Fibroblast of lung (primary cell): Measurements from ENCODE around the gene NUP62. TPM values are rescaled to one million over a fixed set of nuclear protein-coding genes. Genes with fewer than 3 reads are reported as not detected.

ENCODE experiments used
- DNase-seq, 2 donors: peaks; one replicate each; pipeline versions ENCODE4 v3.0.0 to v3.0.0-alpha.2; 2010; ENCODE audit warnings: low read depth in 2 of 2
- H2AFZ ChIP-seq: 2 replicates; pipeline ENCODE4 v1.5.1; 2012; ENCODE audit warnings: low read length, control low read depth, inconsistent platforms
- H3K27ac ChIP-seq: 2 replicates; pipeline ENCODE4 v1.5.1; 2011; ENCODE audit warnings: low read length, control low read depth; ENCODE audit not compliant: insufficient read depth
- H3K27me3 ChIP-seq: 2 replicates; pipeline ENCODE4 v1.5.1; 2011; ENCODE audit warnings: mild to moderate bottlenecking, low read length; ENCODE audit not compliant: control insufficient read depth, insufficient read depth
- H3K36me3 ChIP-seq: 2 replicates; pipeline ENCODE4 v1.5.1; 2011; ENCODE audit warnings: low read length; ENCODE audit not compliant: control insufficient read depth, insufficient read depth
- H3K4me1 ChIP-seq: 2 replicates; pipeline ENCODE4 v1.5.1; 2011; ENCODE audit warnings: low read length; ENCODE audit not compliant: control insufficient read depth, insufficient read depth; ENCODE audit errors: extremely low read depth
- H3K4me2 ChIP-seq: 2 replicates; pipeline ENCODE4 v1.5.1; 2011; ENCODE audit warnings: low read length, control low read depth; ENCODE audit not compliant: insufficient read depth; ENCODE audit errors: extremely low read depth
- H3K4me3 ChIP-seq, 4 experiments: fragments of 200-600 bp in 1 of 4; sonication (generic) in 1 of 4; replicated peaks in 1 of 4; 2 replicates each; pipeline ENCODE4 v1.5.1; 2011 to 2016; ENCODE audit warnings: low read length in 4 of 4, low read depth in 3 of 4, mild to moderate bottlenecking in 3 of 4, control low read depth in 2 of 4, inconsistent platforms in 1 of 4, mixed read lengths in 1 of 4; ENCODE audit not compliant: insufficient read depth in 1 of 4; ENCODE audit errors: control extremely low read depth in 1 of 4
- H3K79me2 ChIP-seq: 2 replicates; pipeline ENCODE4 v1.5.1; 2012; ENCODE audit warnings: mild to moderate bottlenecking, low read length, inconsistent platforms; ENCODE audit not compliant: control insufficient read depth, insufficient read depth
- H3K9ac ChIP-seq: 2 replicates; pipeline ENCODE4 v1.5.1; 2011; ENCODE audit warnings: mild to moderate bottlenecking, low read length, control low read depth; ENCODE audit not compliant: insufficient read depth
- H3K9me3 ChIP-seq: 2 replicates; pipeline ENCODE4 v1.5.1; 2012; ENCODE audit warnings: low read depth, low read length; ENCODE audit not compliant: control insufficient read depth, insufficient read depth
- H4K20me1 ChIP-seq: 2 replicates; pipeline ENCODE4 v1.5.1; 2011; ENCODE audit warnings: low read length; ENCODE audit not compliant: control insufficient read depth, insufficient read depth; ENCODE audit errors: extremely low read depth
- EZH2 ChIP-seq: IDR thresholded peaks from 2 replicates; pipeline ENCODE4 v1.5.1; 2012; ENCODE audit warnings: low read length, control low read depth, mild to moderate bottlenecking; ENCODE audit errors: missing control alignments
- polyA plus RNA-seq, 2 donors: library from polyadenylated mRNA; depleted of rRNA in 1 of 2; stranded (reverse) in 1 of 2; unstranded in 1 of 2; fragments of >200 nt; gene quantifications; 2 replicates each; pipeline ENCODE4 v1.2.1, GENCODE V29; 2011 to 2012; ENCODE audit warnings: missing spikeins in 1 of 2
- total RNA-seq: library from RNA; depleted of rRNA; stranded (reverse); fragments of >200 nt; gene quantifications from 2 replicates; pipeline ENCODE4 v1.2.1, GENCODE V29; 2014
- TF ChIP-seq, protein P1 (sequence below), 2 donors: IDR thresholded peaks in 1 of 2; conservative IDR thresholded peaks in 1 of 2; 1 replicate in 1 of 2; 2 replicates in 1 of 2; pipeline ENCODE4 v1.5.1; 2011 to 2012; ENCODE audit warnings: low read length in 2 of 2, control low read depth in 1 of 2, inconsistent platforms in 1 of 2, low read depth in 1 of 2, mild to moderate bottlenecking in 1 of 2

The NUP62 gene
- total and polyA plus RNA-seq, 2 donors (not counting 1 experiment from before 2014, with no cell fraction given) = 8.9 to 20.8 TPM

DNA sequence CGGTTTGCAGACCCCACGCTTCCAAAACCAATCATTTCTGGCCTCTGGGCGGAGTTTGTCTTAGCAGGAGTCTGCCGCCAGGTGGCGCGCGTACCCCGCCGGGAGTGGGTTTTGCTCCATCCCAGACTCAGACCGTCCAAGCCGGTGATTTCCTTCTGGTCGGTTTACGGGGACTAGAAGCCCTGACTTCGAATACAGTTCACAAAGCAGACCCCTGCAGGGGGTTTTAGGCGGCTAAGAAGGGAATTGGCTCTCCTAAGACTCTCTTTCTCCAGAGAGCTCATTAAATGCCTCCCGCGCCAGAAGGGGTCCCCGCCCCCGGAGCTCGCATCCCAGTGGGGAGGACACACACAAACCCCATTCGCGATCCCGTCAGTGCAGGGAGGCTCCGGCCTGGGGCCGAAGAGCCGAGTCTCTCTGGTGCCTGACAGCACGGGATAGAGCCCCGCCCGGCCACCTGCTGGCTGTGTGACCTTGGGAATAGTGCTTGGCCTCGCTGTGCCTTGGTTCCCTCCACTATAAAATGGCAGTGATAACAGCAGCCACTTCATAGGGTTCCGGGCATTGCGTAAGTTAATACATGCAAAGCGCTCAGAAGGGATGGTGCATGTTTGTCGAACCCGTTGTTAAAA is 8.6 kb upstream of the NUP62 start:
- peak overlapping the region in 3 of 4 experiments; percentile 18 to 34 (median 28) for H3K4me3 ChIP-seq
- peak; percentile 50 to 67 for DNase-seq
- H3K36me3 ChIP-seq = no peaks in the 10 kb centered on the region
- H3K4me2 ChIP-seq = peak overlapping the region; percentile 75
- no peaks in the 10 kb centered on the region for H3K79me2 ChIP-seq
- H3K27me3 ChIP-seq = no peaks in the 10 kb centered on the region
- H3K27ac ChIP-seq = no peak overlapping the region
- no peak overlapping the region for H3K9ac ChIP-seq
- H2AFZ ChIP-seq = no peak overlapping the region
- TF ChIP-seq, protein P1, sequence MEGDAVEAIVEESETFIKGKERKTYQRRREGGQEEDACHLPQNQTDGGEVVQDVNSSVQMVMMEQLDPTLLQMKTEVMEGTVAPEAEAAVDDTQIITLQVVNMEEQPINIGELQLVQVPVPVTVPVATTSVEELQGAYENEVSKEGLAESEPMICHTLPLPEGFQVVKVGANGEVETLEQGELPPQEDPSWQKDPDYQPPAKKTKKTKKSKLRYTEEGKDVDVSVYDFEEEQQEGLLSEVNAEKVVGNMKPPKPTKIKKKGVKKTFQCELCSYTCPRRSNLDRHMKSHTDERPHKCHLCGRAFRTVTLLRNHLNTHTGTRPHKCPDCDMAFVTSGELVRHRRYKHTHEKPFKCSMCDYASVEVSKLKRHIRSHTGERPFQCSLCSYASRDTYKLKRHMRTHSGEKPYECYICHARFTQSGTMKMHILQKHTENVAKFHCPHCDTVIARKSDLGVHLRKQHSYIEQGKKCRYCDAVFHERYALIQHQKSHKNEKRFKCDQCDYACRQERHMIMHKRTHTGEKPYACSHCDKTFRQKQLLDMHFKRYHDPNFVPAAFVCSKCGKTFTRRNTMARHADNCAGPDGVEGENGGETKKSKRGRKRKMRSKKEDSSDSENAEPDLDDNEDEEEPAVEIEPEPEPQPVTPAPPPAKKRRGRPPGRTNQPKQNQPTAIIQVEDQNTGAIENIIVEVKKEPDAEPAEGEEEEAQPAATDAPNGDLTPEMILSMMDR (conservative IDR thresholded peaks at IDR 0.05 in 1 of 2, IDR thresholded peaks at IDR 0.05 in 1 of 2; ENCODE audit: low read depth in 1 of 2, low read length in 2 of 2) = peak; percentile 97 to 99
- no peak for TF ChIP-seq EZH2
- H3K4me1 ChIP-seq = no peaks in the 10 kb centered on the region
- H4K20me1 ChIP-seq = no peaks in the 10 kb centered on the region
- no peaks in the 10 kb centered on the region for H3K9me3 ChIP-seq

GRCh38 chr19:49936549-49936948 is 7.2 kb upstream of the NUP62 start:
- TF ChIP-seq EZH2 = no peak
- TF ChIP-seq, protein P1 (conservative IDR thresholded peaks at IDR 0.05 in 1 of 2, IDR thresholded peaks at IDR 0.05 in 1 of 2; ENCODE audit: low read depth in 1 of 2, low read length in 2 of 2) = no peak
- Histone ChIP-seq H3K27ac (no peak overlapping the region), H3K4me1 (no peaks in the 10 kb centered on the region), H4K20me1 (no peaks in the 10 kb centered on the region), H3K36me3 (no peaks in the 10 kb centered on the region), H3K27me3 (no peaks in the 10 kb centered on the region), H3K79me2 (no peaks in the 10 kb centered on the region), H3K9ac (no peak overlapping the region), H3K4me2 (no peak overlapping the region), H3K9me3 (no peaks in the 10 kb centered on the region), H3K4me3 (no peak overlapping the region), H2AFZ (no peak overlapping the region)
- DNase-seq = no peak

DNA sequence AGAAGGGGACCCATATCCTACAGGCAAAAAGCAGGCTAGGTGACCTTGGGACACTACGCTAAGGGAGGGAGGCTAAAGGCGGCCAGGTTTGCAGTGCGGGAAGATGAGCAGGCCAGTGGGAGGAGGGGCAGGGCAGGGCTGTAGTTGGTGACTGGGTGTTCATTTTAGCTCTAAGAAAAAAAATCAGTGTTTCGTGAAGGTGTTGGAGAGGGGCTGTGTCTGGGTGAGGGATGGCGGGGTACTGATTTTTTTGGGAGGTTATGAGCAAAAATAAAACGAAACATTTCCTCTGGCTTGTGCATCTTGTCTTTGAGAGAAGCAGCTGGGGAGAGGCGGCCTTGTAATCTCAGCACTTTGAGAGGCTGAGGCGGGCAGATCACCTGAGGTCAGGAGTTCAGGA is 4.3 kb upstream of the NUP62 start:
- H3K27ac ChIP-seq = no peak overlapping the region
- no peak for DNase-seq
- no peak overlapping the region for H2AFZ ChIP-seq
- peaks cover 2% of the 10 kb centered on the region for H3K4me1 ChIP-seq
- no peaks in the 10 kb centered on the region for H4K20me1 ChIP-seq
- no peak overlapping the region for H3K4me3 ChIP-seq
- no peak for TF ChIP-seq EZH2
- TF ChIP-seq, protein P1 (conservative IDR thresholded peaks at IDR 0.05 in 1 of 2, IDR thresholded peaks at IDR 0.05 in 1 of 2; ENCODE audit: low read depth in 1 of 2, low read length in 2 of 2) = no peak
- H3K79me2 ChIP-seq = peaks cover 5% of the 10 kb centered on the region
- H3K4me2 ChIP-seq = no peak overlapping the region
- no peaks in the 10 kb centered on the region for H3K9me3 ChIP-seq
- H3K27me3 ChIP-seq = no peaks in the 10 kb centered on the region
- H3K9ac ChIP-seq = no peak overlapping the region
- H3K36me3 ChIP-seq = no peaks in the 10 kb centered on the region
